Heart right ventricle (tissue), 16 donors: Measurements from ENCODE around the gene CDH13. TPM values are rescaled to one million over a fixed set of nuclear protein-coding genes. Genes with fewer than 3 reads are reported as not detected.

Experiments
- ATAC-seq, 8 donors: fragments of 200-7000 bp; cut with Tn5 transposase; one replicate each; pipeline ENCODE4 v1.9.1; 2020; ENCODE audit warnings: mild to moderate bottlenecking in 8 of 8, moderate library complexity in 8 of 8, moderate number of reproducible peaks in 1 of 8
- DNase-seq, 2 donors: peaks; one replicate each; pipeline ENCODE4 v3.0.0-alpha.2; 2020
- H3K27ac ChIP-seq, 10 donors: fragments of 200-600 bp; sonication (generic) in 2 of 10; one replicate each; pipeline versions ENCODE4 v1.5.0 to v1.8.0; 2020 to 2022; ENCODE audit warnings: mild to moderate bottlenecking in 3 of 10
- H3K27me3 ChIP-seq, 7 donors: fragments of 200-600 bp; one replicate each; pipeline ENCODE4 v1.8.0; 2021 to 2022; ENCODE audit warnings: mild to moderate bottlenecking in 2 of 7
- H3K36me3 ChIP-seq, 9 donors: fragments of 200-600 bp; sonication (generic) in 1 of 9; one replicate each; pipeline versions ENCODE4 v1.5.0 to v1.8.0; 2020 to 2022; ENCODE audit warnings: mild to moderate bottlenecking in 2 of 9
- H3K4me1 ChIP-seq, 9 donors: fragments of 200-600 bp; sonication (generic) in 1 of 9; one replicate each; pipeline versions ENCODE4 v1.5.0 to v1.8.0; 2020 to 2022; ENCODE audit warnings: mild to moderate bottlenecking in 4 of 9
- H3K4me3 ChIP-seq, 10 donors: fragments of 200-600 bp; sonication (generic) in 2 of 10; one replicate each; pipeline versions ENCODE4 v1.5.0 to v1.8.0; 2020 to 2022; ENCODE audit warnings: mild to moderate bottlenecking in 7 of 10, moderate library complexity in 2 of 10
- H3K9me3 ChIP-seq, 11 donors: fragments of 200-600 bp in 10 of 11; sonication (generic) in 2 of 11; one replicate each; pipeline versions ENCODE4 v1.5.0 to v1.8.0; 2013 to 2022; ENCODE audit warnings: mild to moderate bottlenecking in 2 of 11, control low read depth in 1 of 11, moderate library complexity in 1 of 11
- CTCF ChIP-seq, 9 donors: fragments of 200-600 bp; sonication (generic) in 2 of 9; IDR thresholded peaks; one replicate each; pipeline versions ENCODE4 v1.5.0 to v1.8.0; 2021 to 2022; ENCODE audit warnings: antibody characterized with exemption in 9 of 9, mild to moderate bottlenecking in 5 of 9, moderate library complexity in 1 of 9
- WGBS, 2 donors: extraction: QIAGEN DNeasy Blood & Tissue Kit; methylation state at CpG; one replicate each; pipeline ENCODE4 v1.1.7; 2013; ENCODE audit warnings: inconsistent platforms in 1 of 2; 5-methylcytosine and 5-hydroxymethylcytosine counted together
- intact Hi-C, 10 donors: fragments of 100-400 bp; cut with DNase I; formaldehyde crosslinking; loops; one replicate each; pipeline versions ENCODE4 v1.11.1 to v1.14.2; 2022
- polyA plus RNA-seq, 2 donors: library from polyadenylated mRNA; stranded (reverse); fragments of 200-250 nt; gene quantifications; one replicate each; pipeline ENCODE4 v1.2.3, GENCODE V29; 2013
- total RNA-seq, 10 donors: library from RNA; stranded (reverse); fragmentation: NEBNext Ultra II Directional in 3 of 10; extraction: Animal tissue kit (Norgen Biotek cat#: 25700) in 3 of 10; gene quantifications; one replicate each; pipeline versions ENCODE4 v1.2.1 to v1.2.4, GENCODE V29; 2021 to 2023
- donor health status: Arrhythmogenic right ventricular cardiomyopathy.
- donor health status: ischemic (EF 13 %, LVEDD 7.1; RV severe dilation, severe dysfunction).
- donor health status: healthy with polysubstance abuse.
- donor health status: DM: no; HTN: yes; CAD: no.
- donor health status: DM: no; HTN: no; CAD: no.
- donor health status: ischemic (EF 25% LVEDD 6.9; RV normal size, moderate dysfunction).
- donor health status: ischemic (EF 25% LVEDD 5.7; RV mildly dilated, moderate dysfunction).
- donor health status: healthy.
- donor health status: DM: yes; HTN: yes; CAD: no.
- donor health status: Ischemic cardiomyopathy.
- donor health status: ischemic (EF 35%, LVEDD 5.7; RV mildly dilated, moderate dysfunction).
- donor health status: nonischemic (EF 11% LVEDD 7.7; RV severe dilation, severe dysfunction).
- donor health status: DM: yes; HTN: yes; CAD: no.
- donor health status: PGD.
- donor health status: ischemic (EF 29% LVEDD 5.4; RV normal size, mild dysfunction).
- donor health status: nonischemic (EF 23%, LVEDD 6.1; RV moderate dilation, normal function).

The CDH13 gene
- total and polyA plus RNA-seq, 12 donors: 15.5 to 221 (median 168) TPM

GRCh38 chr16:82726306-82726705 lies 99.5 kb downstream of the CDH13 start:
- WGBS, 2 donors: 95% methylated on average over 2 of the region's 2 CpGs
- peaks cover 0 to 20% (median 12%) of the 10 kb centered on the region in 11 donors for H3K9me3 ChIP-seq
- no peak for TF ChIP-seq CTCF (IDR thresholded peaks at IDR 0.05)

GRCh38 chr16:82728901-82729300 lies 102.1 kb downstream of the CDH13 start:
- intact Hi-C loops: no loop called here
- DNase-seq (no peak), ATAC-seq (no peak)
- peaks cover 0 to 30% (median 9%) of the 10 kb centered on the region in 9 donors for H3K4me1 ChIP-seq
- no peak overlapping the region for H3K4me3 ChIP-seq
- H3K9me3 ChIP-seq: peaks cover 0 to 20% (median 12%) of the 10 kb centered on the region in 11 donors
- TF ChIP-seq CTCF (IDR thresholded peaks at IDR 0.05): no peak
- H3K27ac ChIP-seq: no peak overlapping the region
- no peaks in the 10 kb centered on the region for H3K27me3 ChIP-seq
- 85 to 86% methylated on average over 2 of the region's 2 CpGs for WGBS, 2 donors
- peaks cover 0 to 12% (median 0%) of the 10 kb centered on the region in 9 donors for H3K36me3 ChIP-seq

More at GRCh38 chr16:82726306-82726705, 99.5 kb downstream of the CDH13 start:
- no peak overlapping the region for H3K27ac ChIP-seq
- DNase-seq (no peak), ATAC-seq (no peak)
- intact Hi-C loops: no loop called here
- peaks cover 0 to 12% (median 0%) of the 10 kb centered on the region in 9 donors for H3K36me3 ChIP-seq
- peaks cover 0 to 9% (median 0%) of the 10 kb centered on the region in 9 donors for H3K4me1 ChIP-seq
- H3K27me3 ChIP-seq: no peaks in the 10 kb centered on the region
- no peak overlapping the region for H3K4me3 ChIP-seq

GRCh38 chr16:82730901-82731300 lies 104.1 kb downstream of the CDH13 start:
- intact Hi-C loops: loop anchor here in 1 of 10 donors (10.0 kb wide), 1 partner anchor 96 kb away; no protein-coding TSS in a partner anchor
- Histone ChIP-seq H3K9me3 (peaks cover 0 to 20% (median 12%) of the 10 kb centered on the region in 11 donors), H3K27ac (peak overlapping the region in 1 of 10 donors; percentile 21), H3K36me3 (peaks cover 0 to 12% (median 0%) of the 10 kb centered on the region in 9 donors), H3K27me3 (no peaks in the 10 kb centered on the region), H3K4me1 (peaks cover 6 to 49% (median 27%) of the 10 kb centered on the region in 9 donors), H3K4me3 (no peak overlapping the region)
- ATAC-seq (no peak), DNase-seq (no peak)
- WGBS, 2 donors: 74 to 78% methylated on average over 2 of the region's 2 CpGs
- no peak for TF ChIP-seq CTCF (IDR thresholded peaks at IDR 0.05)

GRCh38 chr16:82732461-82732860 lies 105.7 kb downstream of the CDH13 start:
- Histone ChIP-seq H3K36me3 (peaks cover 0 to 12% (median 0%) of the 10 kb centered on the region in 9 donors), H3K27ac (peak overlapping the region in 3 of 10 donors; percentile 19 to 88 (median 22)), H3K9me3 (peaks cover 0 to 20% (median 12%) of the 10 kb centered on the region in 11 donors), H3K4me3 (no peak overlapping the region), H3K27me3 (no peaks in the 10 kb centered on the region), H3K4me1 (peaks cover 6 to 65% (median 36%) of the 10 kb centered on the region in 9 donors)
- intact Hi-C loops: loop anchor here in 1 of 10 donors (10.0 kb wide), 1 partner anchor 98 kb away; no protein-coding TSS in a partner anchor
- 75 to 82% methylated on average over 3 of the region's 3 CpGs for WGBS, 2 donors
- TF ChIP-seq CTCF (IDR thresholded peaks at IDR 0.05): no peak
- no peak for DNase-seq
- no peak for ATAC-seq
